Activated CD8-positive, alpha-beta memory T cell treated with anti-CD3 and anti-CD28 coated beads for 48 hours (primary cell): Measurements from ENCODE around the gene ZNF581.

Source experiments
- DNase-seq, 3 experiments: peaks; one replicate each; pipeline ENCODE4 v3.0.0-alpha.2; 2020; ENCODE audit warnings: low read depth in 2 of 3, low spot score in 2 of 3

Gene ZNF581, protein sequence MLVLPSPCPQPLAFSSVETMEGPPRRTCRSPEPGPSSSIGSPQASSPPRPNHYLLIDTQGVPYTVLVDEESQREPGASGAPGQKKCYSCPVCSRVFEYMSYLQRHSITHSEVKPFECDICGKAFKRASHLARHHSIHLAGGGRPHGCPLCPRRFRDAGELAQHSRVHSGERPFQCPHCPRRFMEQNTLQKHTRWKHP

GRCh38 chr19:55643003-55643886 is at the start of gene ZNF581:
Gene ZNF581 (plus strand): TSS chr19:55643649. CDS start chr19:55644572, 923 bp downstream.
- DNase-seq: peak; percentile 60 to 70 (median 66)

GRCh38 chr19:55594996-55595545 is 48.4 kb upstream of the ZNF581 start:
- DNase-seq: no peak

- no peak for DNase-seq
These were observed 47.1 kb upstream of the ZNF581 start for GRCh38 chr19:55596304-55596703.

DNA sequence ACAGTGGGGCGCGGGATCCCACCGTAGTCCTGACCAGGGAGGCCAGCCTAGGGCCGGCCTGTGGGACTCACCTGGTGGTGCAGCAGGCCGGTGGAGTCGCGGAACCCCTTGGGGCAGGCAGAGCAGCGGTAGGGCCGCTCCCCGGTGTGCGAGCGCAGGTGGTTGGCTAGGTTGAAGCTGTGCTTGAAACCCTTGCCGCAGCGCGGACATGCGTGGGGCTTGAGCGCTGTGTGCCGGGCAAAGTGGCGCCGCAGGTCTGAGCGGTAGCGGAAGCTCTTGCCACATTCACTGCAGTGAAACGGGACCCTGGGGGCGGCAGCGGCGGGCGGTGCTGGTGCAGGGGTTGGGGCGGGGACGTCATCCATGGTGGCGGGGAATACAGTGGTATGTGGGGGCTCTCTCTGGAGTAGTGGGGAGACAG is 45.9 kb upstream of the ZNF581 start:
- no peak for DNase-seq

GRCh38 chr19:55598034-55598433 is 45.4 kb upstream of the ZNF581 start:
- DNase-seq: no peak

DNA sequence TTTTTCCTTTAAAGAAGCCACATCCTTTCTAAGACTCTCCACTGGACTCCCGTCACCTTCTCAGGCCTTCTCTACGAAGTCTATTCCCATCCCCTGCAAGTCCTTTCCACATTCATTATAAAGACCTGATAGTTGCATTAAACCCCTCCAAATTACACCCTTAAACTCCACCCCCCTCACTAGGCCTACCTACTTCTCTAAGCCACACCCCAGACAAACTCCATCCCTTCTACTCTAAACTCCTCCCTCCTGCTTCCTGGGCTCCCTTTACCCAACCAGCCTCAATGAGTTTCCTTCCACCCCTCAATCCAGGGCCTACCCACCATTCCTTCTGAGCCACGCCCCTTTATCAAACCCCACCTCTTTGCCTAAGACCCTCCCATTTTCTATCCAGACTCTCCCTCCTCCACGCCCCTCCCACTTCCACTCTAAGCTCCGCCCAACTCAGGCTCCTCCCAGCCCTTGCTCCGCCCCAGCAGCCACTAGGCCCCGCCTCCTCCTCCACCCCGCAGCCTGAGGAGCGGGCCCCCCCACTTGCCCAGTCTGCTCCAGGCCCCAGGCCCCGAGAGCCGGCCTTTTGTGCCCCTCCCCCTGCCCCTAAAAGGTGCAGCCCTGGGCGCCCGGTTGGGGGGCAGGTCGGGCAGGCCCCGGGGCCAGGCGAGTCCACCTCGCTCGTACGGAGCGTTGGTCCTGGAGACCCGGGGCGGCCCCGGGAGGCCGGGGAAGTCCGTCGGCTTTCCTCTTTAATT is 44.6 kb upstream of the ZNF581 start:
- DNase-seq: peak; percentile 88 to 96 (median 93)

GRCh38 chr19:55599468-55599841 is 44.0 kb upstream of the ZNF581 start, which contains the start of gene FIZ1:
Gene FIZ1 (minus strand): TSS chr19:55599517. CDS start chr19:55597865, 1,652 bp downstream.
- peak; percentile 87 to 90 (median 88) for DNase-seq

DNA sequence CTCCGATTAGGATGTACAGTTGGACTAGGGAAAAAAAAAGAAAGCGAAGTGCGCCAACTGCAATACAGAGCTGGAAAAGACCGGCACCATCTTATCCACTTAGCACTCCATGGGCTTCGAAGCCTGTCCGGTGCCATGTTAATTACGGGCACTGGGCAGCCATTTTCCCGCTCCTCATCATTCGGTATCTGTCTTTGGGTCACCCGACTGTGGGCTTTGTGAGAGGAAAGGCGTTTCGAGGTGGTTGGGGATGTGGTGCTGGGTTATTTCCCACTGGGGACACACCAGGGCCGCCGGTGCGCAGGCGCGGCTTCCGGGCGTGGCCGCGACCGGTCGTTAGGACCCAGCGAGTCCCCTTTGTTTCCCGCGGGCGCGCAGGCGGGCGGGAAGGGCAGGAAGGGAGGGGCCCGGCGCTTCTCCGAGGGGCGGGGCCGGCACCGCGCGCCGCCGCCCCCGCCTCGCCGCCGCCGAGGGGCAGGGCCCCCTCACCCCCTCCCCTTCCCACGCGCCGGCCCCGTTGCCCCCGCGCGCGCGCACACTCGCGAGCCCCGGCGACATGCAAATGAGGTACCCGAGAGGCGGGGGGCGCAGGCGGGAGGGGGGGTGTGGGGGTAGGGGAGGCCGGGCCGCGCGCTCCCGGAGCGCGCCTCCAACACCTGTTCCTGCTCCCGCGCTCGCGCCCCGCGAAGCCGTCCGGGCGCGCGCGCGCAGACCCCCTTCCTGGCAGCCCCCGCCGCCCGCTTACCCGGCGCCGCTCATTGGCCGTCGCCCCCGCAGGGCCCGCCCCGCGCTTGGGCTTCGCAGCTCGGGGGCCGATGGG is 43.4 kb upstream of the ZNF581 start, which contains the start of gene ZNF524:
ZNF524 (plus strand) TSS at position 447 of the 820 bp plus-strand sequence. CDS start 1,825 bp downstream, outside the sequence.
- DNase-seq: peak; percentile 64 to 80 (median 65)

- no peak for DNase-seq
These were observed 42.8 kb upstream of the ZNF581 start for GRCh38 chr19:55600662-55601028.

GRCh38 chr19:55601084-55601483 is 42.4 kb upstream of the ZNF581 start:
- no peak for DNase-seq

DNA sequence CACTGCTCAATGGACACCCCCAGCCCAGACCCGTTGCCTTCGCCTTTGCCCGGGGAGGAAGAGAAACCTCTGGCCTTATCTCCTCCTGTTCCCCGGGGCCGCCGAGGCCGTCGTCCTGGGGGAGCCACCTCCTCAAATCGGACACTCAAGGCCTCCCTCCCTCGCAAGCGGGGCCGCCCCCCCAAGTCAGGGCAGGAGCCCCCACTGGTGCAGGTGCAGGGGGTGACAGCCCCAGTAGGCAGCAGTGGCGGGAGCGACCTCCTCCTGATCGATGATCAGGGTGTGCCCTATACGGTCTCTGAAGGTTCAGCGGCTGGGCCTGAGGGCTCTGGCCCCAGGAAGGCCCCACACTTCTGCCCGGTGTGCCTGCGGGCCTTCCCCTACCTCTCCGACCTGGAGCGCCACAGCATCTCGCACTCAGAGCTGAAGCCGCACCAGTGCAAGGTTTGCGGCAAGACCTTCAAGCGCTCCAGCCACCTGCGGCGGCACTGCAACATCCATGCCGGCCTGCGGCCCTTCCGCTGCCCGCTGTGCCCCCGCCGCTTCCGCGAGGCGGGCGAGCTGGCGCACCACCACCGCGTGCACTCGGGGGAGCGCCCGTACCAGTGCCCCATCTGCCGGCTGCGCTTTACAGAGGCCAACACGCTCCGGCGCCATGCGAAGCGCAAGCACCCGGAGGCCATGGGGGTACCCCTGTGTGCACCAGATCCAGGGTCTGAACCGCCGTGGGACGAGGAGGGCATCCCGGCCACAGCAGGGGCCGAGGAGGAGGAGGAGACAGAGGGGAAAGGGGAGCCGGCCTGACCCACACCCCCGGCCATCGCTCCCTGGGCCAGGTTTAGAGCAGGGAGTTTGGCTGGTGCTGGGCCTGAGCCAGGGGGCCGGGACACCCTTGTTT is 41.1 kb upstream of the ZNF581 start:
- DNase-seq: no peak

- DNase-seq: no peak
These were observed 40.3 kb upstream of the ZNF581 start for GRCh38 chr19:55603115-55603514.

GRCh38 chr19:55603581-55604292 is 39.7 kb upstream of the ZNF581 start:
- no peak for DNase-seq

DNA sequence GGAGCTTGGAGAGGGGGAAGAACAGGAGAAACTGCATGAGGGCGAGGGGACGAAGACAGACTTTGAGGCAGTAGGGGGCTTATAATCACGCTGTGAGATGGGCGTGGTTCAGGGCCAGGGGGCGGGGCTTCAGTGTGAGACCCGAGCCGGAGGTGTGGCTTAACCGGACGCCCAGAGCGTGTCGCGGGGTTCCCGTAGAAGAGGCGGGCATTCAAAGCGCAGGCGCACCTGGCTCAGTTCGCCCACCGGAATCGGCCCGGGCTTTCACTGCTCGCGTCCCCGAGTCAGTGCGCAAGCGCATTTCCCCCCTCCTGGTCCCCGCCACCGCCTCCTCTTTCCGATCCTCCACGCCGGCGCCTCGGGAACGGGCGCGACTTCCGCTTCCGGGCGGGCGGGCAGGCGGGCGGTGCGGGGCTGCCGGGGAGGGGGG is 38.2 kb upstream of the ZNF581 start:
- DNase-seq: peak; percentile 91 to 99 (median 97)

GRCh38 chr19:55605637-55606470 is 37.6 kb upstream of the ZNF581 start, which contains the start of gene ZNF865:
Gene ZNF865 (plus strand): TSS chr19:55605647. CDS start chr19:55613619, 7,972 bp downstream.
- DNase-seq: peak in 2 of 3 experiments; percentile 33 to 51

GRCh38 chr19:55606471-55606787 is 37.0 kb upstream of the ZNF581 start:
- DNase-seq: no peak

GRCh38 chr19:55606817-55607216 is 36.6 kb upstream of the ZNF581 start:
- DNase-seq: no peak

GRCh38 chr19:55609326-55609725 is 34.1 kb upstream of the ZNF581 start:
- no peak for DNase-seq
